Hematopoietic multipotent progenitor cell treated with erythropoietin and hydrocortisone succinate and interleukin-3 and kit ligand, for 6 days (in vitro differentiated cells): ENCODE measurements around the gene HLTF.
A peak's percentile ranks its signal among the peaks of the same experiment; 100 is the strongest.

Experiments
- DNase-seq: peaks from one replicate; pipeline ENCODE4 v3.0.0-alpha.2; 2015

Gene HLTF

DNA sequence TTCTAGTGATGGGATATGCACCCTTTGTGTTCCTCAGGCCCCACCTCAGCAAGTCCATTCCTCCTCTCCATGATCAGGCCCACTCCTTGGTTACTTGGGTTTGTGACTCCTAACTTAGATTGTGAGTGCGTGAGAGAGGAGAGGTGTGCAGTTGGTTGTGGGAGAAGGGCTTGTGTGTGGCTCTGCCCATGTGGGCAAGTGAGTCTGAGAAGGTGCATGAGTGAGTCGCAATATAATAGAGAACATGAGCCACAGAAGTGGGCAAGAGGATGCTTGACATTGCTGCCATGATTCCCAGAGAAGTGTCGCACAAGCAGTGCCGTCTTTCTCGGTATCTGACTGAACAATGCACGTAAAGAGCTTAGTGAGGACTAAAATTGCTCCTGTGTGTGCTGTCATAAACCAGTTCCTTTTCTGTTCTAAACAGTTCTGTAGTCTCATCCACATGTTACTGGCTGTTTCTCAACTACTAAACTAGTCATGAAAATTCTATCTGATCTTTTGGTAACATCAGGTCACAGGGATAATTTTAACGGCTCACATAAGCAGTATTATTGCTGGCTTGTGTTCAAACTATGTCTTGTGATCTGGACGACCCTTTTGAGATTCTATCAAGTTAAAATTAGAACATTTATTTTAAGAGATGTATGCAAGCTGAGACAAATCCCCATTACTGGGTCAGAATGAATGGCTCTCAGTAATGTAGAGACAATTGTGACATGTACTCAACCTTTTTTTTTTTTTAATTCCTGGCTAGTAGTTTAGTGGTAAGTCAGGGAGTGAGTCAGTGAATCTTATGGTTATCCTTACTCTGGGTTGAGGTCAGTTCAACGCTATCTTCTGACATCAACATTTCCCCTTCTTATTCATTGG, 69.4 kb downstream of the HLTF start:
- peak; percentile 12 for DNase-seq

DNA sequence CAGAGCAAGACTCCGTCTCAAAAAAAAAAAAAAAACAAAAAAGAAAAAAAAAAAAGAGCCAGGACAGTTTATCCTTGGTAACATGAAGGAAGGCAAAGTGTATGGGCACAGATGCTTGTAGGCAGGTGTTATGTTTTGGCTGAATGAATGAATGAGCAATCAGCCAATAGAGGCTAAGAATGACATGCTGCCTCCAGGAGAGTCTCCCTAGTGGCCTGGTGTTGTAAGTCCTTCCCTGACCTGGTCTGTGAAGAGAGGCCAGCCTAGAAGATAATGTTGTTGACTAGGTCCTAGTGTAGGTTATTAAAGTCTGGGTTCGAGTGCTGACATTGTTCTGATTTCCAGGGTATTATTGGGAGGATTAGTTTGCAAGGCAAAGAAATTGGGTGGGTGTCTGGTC, 70.1 kb downstream of the HLTF start:
- DNase-seq, result no peak

DNA sequence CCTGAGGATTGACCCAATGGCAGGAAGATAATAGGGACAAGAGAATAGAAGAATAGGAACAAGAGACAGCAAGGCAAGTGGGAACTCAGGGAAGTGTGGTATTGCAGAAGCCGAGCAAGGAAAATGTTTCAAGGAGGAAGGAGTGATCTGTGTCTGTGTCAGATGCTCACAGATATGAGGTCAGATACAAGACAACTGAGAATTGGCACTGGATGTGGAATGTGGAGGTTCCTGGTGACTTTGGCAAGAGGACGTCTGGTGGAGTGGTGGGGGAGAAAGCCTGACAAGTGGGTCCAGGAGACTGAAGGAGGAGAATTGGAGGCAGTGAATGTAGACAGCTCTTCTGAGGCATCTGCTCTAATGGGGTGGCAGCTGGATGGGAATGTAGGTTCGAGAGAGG, 70.9 kb downstream of the HLTF start:
- DNase-seq, result no peak

DNA sequence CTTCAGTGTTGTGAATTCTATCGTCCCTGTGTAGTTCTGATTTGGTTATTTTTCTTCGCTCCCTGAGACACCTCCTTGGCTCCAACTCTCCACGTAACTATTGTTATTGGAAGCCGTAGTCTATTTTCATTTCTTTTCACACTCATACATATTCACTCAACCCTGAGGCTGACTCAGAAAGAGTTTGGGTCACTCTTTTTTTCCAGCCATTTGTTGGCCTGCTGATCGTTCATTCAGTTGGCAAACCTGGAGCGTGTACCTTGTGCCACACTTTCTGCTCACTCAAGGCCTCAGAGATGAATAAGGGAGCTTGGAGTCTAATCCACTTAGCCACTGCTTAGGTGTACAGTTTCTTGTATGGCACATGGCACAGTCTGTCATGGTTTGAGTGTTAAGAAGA, 72.6 kb downstream of the HLTF start:
- DNase-seq, result no peak

DNA sequence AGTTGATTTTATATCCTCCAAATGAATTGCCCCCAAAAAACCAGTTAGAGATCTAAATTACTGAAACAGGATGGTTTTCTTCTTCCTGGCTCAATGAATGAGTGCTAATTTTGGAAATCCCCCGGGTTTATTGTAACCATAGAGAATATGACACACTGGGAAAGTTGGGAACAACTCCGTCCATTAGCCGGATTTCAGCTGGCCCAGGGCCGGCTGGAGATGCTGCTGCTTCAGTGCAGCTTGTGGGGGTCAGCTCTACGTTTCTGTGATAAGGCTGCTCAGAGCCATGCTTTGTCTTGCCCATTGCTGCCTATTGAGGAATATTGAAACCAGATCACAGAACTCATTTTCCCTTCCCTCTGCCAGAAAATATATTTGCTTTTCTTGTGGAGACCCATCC, 74.7 kb downstream of the HLTF start:
- no peak for DNase-seq

DNA sequence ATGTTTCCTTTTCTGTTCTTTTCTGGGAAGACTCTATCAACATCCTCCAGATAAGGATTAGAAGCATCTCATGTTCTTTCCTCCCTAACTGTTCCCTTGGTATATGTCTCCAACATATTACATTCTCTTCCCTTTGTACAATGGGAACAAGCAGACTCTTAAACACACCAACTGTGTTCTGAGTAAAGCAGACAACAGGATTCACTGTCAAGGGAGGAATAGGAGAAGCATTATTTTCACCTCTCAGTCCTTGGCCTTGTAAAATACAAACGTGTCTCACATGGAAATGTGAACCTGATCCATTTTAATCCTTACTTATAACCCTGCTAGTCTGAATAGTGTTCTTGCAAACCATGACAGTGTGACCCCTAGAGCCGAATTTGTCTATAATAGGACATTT, 75.4 kb downstream of the HLTF start:
- DNase-seq, result no peak

DNA sequence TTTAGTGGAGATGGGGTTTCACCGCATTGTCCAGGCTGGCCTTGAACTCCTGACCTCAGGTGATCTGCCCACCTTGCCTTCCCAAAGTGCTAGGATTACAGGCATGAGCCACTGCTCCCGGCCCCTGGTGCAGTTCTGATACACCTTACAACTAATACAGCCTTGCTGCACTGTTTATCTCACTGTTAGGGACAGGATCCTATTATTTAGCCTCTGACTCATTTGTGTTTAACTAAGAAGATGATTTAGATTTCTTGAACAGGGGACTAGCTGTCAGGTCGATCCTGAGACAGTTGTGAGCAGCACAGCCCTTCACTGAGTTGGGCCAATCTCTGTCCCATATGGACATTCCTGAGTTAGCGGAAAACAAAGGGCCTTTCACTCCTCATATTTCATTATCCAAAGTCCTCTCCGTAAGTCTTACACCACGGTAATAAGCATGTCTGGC, 75.8 kb downstream of the HLTF start:
- DNase-seq, result no peak

DNA sequence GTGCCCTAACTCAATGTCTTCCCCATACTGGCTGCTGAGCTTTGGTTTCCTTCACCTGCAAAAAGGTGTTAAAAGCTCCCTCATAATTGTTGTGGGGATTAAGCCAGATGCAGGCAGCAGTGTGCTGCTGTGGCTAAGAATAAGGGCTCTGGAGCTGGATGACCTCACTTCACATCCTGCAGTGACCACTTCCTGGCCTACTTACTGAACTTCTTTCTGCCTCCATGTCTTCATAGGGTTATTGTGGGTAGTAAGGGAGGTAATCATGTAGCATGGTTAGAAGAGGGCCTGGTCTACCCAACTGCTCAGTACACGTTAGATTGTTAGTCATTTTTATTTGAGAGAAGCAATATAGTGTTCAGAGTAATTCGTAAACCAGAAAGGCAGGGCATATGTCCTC, 76.6 kb downstream of the HLTF start:
- peak; percentile 42 for DNase-seq

DNA sequence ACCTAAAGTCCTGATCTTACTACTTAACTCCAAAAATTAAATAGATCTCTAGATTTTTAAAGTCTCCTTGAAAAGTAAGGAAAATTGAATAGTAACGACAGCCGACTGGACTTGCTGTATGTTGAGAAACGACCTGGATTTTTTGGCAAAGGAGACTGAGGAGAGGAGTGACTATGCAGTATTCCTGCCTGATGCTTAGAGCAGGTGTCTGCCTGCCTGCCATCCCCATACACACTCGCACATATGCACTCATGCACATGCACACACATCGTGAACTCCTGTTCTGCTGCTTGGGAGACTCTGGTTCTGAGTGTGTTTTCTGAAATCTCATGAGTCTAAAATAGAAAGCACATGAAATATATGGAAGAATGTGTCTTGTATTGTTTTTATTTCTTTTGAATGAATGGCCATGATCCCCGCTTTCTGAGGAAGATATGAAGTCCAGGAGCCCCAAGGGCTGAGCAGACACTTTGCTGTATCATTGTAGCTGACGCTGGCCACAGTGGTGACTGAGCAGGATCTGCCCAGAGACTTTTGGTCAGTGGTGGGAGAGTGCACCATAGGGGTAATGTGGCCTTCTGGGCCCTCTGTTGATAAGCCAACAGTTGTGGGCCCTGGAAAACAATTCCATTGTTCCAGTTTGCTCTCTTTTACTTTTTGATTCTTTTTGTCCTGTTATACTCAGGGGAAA, 78.6 kb downstream of the HLTF start:
- DNase-seq, result no peak

DNA sequence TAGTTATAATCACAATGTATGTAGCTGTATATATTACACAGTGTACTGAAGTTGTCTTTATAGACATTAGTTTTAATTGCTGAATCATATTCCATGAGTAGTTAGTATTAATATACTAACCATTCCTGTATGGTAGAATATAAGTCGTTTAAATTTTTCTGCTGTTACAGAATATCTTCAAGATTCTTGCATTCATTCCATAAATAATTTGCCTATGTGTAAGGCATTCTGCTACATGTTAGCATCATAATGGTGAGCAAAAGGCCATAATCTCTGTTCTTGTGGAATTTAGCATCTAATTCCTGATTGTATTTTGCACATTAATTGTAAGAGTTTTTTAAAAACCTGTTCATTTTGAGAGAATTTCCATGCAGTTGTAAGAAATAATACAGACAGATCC, 80.9 kb downstream of the HLTF start:
- no peak for DNase-seq

DNA sequence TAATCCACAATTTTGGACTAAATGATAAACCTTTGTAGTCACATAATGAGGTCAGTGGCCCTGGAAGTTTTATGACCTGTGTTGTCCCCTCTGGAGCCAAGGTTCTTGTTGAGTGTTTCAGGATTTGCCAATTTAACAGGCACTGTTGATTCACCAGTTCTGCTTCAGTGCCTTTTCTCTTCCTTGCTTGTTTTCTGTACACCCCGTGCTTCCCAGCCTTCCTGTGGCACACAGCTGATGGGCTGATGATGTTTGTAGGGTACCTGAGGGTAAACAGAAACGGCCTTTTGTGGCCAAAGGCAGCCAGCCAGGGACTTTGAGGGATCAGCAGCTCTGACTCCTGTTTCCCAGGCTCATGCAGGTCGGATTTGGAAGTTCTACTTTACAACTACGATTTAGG, 81.7 kb downstream of the HLTF start:
- no peak for DNase-seq

DNA sequence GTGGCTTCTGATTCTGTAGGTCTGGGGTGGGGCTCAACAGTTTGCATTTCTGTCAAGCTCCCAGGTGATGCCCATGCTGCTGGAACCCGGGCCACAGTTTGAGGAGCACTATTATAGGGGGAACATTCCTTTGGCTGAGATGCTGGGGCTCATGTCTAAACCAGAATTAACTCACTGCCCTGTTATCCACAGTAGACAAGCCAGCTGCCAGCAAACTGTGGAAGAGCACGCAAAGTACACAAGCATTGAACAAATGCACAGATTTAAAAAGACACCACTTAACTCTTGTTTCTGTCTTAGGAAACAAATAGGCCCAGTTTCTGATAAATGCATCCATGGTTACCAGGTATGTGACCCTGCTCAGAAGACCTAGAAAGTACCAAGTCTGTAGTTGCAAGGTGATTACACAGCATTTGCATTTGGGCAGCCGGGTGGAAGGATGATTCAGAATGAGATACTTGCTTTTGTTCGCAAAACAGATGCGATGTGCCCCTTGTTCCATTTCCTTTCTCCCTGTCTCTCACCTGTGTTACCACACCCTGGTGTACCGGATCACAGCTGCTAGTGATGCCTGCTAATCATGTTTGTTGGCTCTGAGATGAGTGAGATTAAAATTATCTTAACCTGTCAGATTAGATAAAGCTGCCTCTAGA, 82.6 kb downstream of the HLTF start:
- no peak for DNase-seq

DNA sequence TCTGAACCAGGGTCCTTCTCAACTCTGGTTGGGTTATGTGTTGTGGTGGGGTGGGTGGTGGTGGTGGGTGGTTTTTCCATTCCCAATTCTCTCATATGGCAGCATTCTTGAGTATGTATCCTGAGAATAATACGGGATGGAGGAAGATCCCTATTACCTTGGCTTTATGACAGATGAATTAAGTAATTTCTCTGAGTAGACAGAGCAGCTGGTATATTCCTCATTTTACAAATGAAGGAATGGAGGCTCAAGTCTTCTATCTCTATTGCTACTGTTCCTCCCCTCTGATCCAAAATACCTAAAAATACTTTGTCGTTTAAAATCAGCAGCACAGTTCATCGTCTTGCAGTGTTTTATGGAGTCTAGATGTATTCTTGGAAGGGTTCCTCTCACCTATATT, 84.6 kb downstream of the HLTF start:
- no peak for DNase-seq

DNA sequence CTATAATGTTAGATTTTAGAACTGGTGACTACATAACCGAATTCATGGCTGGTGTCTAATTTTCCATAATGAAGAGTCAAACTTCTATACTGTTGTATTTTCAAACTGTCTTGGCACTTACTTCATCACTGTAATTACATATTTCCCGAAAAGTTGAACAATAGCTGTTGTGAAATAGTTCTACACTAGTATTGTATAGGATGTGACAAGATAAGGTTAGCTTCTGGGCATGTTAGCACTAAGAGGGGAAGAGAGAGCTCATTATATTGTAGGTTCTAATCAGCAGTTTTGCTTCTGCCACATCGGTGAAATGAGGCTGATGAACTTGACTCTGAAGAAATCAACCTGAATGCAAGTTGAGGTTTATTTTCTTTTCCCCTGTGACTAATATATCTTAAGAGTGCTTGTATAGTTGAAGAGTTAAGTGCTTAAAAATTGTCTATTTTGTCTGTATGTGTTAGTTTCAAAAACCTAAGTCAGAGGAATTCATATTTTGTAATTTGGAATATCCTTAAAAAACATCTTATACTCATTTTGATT, 86.1 kb downstream of the HLTF start:
- DNase-seq, result peak; percentile 62

DNA sequence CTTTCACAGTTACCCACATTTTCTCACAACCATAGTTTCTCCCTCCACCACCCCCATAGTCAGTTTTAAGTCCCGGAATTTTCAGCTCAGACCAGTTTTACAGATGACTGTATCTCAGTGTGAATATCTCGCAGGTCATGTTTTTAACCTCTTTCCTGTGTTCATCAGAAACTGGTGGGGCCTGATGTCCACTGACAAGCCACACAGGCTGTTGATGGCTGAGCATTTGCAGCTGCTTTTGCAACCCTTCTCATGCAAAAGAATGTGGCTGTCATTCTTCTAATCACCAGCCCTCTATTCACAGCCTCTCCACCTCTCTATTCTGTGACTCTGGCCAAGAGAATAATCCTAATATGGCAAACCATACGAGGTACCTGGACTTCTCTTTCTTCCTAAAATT, 86.5 kb downstream of the HLTF start:
- no peak for DNase-seq

DNA sequence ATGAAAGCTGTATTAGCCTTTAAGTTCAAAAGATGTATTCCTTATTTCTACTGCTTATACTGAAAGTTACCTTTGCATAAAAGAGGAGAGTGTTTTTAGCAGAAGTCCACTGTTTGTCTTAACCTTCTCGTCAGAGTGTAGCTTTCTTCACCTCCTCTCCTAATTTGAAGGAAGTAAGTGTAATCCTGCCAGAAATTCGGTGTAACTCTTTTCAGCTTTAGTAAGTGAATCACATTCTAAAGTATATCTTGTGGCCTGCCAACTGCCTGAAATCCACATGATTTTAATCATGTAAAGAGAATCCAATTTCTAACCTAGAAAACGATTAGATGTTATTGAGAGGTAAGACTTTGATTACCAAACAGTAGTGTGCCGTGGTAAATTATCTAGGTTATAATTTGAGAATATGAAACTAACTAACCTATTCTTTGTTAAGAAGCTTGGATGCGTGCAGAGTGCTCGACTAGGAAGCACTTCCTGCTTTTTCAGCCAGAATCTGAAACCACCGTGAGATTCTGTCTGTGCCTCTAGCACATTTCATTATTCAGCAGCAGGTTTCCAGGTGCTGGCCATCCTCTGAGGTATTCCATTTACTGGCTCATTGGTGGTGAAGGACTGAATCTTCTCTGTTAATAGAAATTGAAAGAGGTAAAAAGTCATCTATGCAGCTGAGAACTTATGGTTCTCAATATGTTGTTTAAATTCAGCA, 87.5 kb downstream of the HLTF start:
- DNase-seq, result no peak

DNA sequence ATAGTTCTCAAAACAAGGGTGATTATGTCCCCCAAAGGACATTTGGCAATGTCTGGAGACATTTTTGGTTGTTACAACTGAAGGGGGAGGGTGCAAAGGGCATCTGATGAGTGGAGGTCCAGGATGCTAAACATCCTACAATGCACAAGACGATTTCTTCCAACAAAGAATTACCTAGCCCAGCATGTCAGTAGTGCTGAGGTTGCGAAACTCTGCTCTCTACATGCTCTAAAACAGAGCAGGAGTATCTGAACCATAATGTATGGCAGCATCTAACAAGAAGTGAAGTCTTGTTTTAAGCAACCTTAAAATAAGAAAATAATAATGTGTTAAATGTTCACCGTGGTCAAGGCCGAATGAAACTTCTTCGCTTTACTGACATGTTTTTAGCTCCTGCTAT, 88.0 kb downstream of the HLTF start:
- DNase-seq, result no peak

DNA sequence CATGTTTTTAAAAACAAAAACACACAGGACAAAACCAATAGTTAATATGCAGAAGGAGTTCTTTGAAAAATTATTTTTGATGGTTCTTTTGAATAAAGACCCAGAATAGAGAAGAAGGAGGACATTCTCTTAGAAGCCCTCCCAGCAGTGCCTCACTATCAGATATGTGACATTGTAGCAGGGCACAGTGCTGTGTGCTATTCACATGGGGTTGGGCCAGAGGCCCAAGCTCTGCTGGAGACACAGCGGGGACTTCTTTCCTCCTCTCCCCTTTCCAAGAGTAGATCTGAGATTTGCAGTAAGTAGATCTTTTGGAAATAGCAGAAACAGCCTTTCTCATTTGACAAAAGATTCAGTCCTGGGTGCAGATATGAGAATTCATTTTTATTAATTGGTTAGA, 88.7 kb downstream of the HLTF start:
- no peak for DNase-seq

DNA sequence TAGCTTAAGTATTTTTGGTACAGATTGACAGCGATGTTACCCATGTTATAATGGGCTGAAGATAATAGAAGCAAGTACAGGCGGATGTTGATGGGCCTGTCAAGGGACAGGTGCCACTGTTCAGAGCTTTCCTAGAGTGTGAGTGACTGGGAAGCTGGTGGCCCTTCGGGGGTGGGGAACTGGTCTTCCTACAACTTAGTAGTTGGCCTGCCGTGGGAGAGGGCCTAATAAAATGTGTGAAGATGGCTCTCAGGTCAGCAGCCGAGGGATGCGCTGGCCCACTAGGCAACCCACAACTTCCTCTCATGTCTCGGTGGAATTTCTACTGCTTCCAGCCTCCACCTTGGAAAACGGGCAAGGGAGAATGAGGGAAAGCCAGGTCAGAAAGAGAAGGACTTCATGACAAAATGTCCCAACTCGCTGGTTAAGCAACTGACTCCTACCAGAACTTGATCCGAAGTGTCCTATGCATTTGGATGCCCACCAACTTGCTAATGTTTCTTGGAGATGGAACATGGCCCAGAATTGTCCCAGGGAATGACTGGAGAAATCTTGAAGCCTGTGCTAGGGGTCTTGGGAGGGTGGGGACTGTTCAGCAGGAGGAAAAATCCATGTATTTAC, 93.6 kb downstream of the HLTF start:
- no peak for DNase-seq

DNA sequence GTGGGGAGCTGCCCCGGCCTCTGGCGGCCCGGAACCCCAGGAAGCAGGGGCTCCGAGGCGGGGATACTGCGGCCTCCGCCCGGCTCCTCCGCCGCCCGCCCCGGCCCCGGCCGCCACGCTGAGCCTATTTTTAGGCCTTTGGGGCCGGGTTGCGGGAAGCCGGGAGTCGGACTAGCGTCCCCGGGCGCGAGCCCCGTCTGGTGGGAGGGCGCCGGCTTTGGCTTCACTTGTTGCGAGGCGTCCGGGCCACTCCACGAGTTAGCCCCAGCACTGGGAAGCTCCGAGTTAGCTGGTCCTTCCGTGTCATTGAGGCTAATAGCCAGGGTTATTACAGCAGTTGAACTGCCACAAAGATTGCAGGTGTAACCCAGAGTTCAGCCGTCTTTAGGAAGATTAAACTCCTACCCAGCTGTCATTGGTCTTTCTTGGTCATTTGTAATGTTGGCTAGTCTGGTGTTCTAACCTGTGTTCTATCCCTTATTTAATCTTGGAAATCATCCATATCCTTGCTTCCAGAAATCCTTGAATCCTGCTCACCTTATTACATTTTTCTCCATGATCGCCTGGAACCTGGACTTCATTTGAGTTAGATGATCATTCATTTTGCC, 94.2 kb downstream of the HLTF start:
- DNase-seq, result peak; percentile 63

DNA sequence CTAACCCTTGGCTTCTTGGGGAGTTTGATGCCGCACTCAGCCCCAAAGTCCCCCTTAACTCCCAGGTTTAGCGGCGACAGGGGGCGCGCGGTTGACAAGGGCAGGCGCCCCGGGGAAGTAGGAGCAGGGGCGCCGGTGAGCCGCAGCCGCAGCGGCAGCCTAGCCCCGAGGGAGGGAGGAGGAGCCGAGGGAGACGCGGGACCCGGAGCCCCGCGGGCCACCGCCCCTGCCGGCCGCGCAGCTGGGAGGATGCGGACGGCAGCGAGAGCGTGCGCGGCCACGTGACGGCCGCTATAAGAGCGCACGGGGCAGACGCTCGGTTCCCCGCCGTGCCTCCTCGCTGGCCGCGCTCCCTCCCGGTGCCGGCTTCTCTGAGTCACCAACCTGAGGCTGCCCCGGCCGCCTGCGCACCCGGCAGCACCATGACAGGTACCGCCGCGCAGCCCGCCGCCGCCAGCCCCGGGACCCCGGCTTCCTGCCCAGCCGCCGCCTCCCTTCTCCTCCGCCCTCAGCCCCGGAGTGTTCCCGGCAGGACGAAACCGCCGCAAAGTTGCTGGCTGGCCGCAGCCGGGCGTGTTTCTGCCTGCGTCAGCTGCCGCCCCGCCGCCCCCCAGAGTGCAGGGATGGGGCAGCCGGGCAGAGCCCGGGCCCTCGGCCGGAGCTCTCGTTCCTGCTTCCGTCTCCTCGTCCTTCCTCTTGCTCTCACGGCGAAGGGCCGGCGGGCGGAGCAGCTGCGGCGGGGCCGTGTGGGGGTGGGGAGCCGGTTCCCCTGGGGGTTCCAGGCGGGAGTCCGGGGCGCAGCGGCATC, 94.9 kb downstream of the HLTF start, which contains the start of gene GYG1:
Gene GYG1 (plus strand): TSS at position 322 of the 808 bp plus-strand sequence. CDS start 101 bp downstream, at position 423.
- DNase-seq, result peak; percentile 85
